ENCODE measurements around the gene CALD1.

Gene CALD1

GRCh38 chr7:134874407-134874806 lies 95.0 kb downstream of the CALD1 start:
- no peak overlapping the region for H3K4me3 ChIP-seq (ENCODE audit: low read length)
- no peaks in the 10 kb centered on the region for H3K36me3 ChIP-seq (ENCODE audit: control insufficient read depth, low read depth, low read length)
- H3K27me3 ChIP-seq (ENCODE audit: control insufficient read depth, insufficient read depth, low read length), result no peaks in the 10 kb centered on the region
- H3K27ac ChIP-seq (ENCODE audit: low read length), result no peak overlapping the region
- no peak overlapping the region for H3K9ac ChIP-seq (ENCODE audit: low read length)
- H3K9me3 ChIP-seq (ENCODE audit: control insufficient read depth, low read depth, low read length), result no peaks in the 10 kb centered on the region
- no peaks in the 10 kb centered on the region for H3K4me1 ChIP-seq (ENCODE audit: control insufficient read depth, low read depth, low read length)

DNA sequence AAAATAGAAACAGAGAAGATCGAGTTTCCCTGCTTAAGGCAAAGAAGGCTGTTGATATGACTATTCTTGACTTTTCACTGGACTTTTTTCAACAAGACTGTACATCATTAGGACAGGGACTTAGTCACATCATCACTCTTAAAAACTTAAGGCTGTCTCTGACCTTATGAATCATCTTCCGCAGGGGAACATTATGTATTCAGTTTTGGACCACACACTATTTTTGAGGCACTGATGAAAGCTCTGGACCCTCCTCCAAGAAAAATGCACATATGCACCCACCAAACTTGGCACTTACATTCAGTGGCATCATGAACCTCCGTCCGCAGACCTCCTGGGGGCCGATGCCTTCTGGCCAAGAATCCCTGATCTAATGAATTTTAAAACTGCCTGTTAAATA lies 96.4 kb downstream of the CALD1 start:
- H3K4me3 ChIP-seq (ENCODE audit: low read length), result no peak overlapping the region
- H3K4me1 ChIP-seq (ENCODE audit: control insufficient read depth, low read depth, low read length), result no peaks in the 10 kb centered on the region

GRCh38 chr7:134878746-134879357 lies 99.4 kb downstream of the CALD1 start:
- no peaks in the 10 kb centered on the region for H3K4me1 ChIP-seq (ENCODE audit: control insufficient read depth, low read depth, low read length)
- no peak overlapping the region for H3K27ac ChIP-seq (ENCODE audit: low read length)
- no peaks in the 10 kb centered on the region for H3K36me3 ChIP-seq (ENCODE audit: control insufficient read depth, low read depth, low read length)
- no peak overlapping the region for H3K4me3 ChIP-seq (ENCODE audit: low read length)
- H3K9me3 ChIP-seq (ENCODE audit: control insufficient read depth, low read depth, low read length), result no peaks in the 10 kb centered on the region
- H3K27me3 ChIP-seq (ENCODE audit: control insufficient read depth, insufficient read depth, low read length), result no peaks in the 10 kb centered on the region
- no peak overlapping the region for H3K9ac ChIP-seq (ENCODE audit: low read length)

More for the DNA sequence above, 96.4 kb downstream of the CALD1 start:
- no peaks in the 10 kb centered on the region for H3K36me3 ChIP-seq (ENCODE audit: control insufficient read depth, low read depth, low read length)
- H3K9me3 ChIP-seq (ENCODE audit: control insufficient read depth, low read depth, low read length), result no peaks in the 10 kb centered on the region
- no peak overlapping the region for H3K27ac ChIP-seq (ENCODE audit: low read length)
- H3K27me3 ChIP-seq (ENCODE audit: control insufficient read depth, insufficient read depth, low read length), result no peaks in the 10 kb centered on the region
- no peak overlapping the region for H3K9ac ChIP-seq (ENCODE audit: low read length)

- no peaks in the 10 kb centered on the region for H3K27me3 ChIP-seq (ENCODE audit: control insufficient read depth, insufficient read depth, low read length)
- no peaks in the 10 kb centered on the region for H3K4me1 ChIP-seq (ENCODE audit: control insufficient read depth, low read depth, low read length)
- H3K4me3 ChIP-seq (ENCODE audit: low read length), result no peak overlapping the region
- no peak overlapping the region for H3K27ac ChIP-seq (ENCODE audit: low read length)
- no peaks in the 10 kb centered on the region for H3K9me3 ChIP-seq (ENCODE audit: control insufficient read depth, low read depth, low read length)
- no peak overlapping the region for H3K9ac ChIP-seq (ENCODE audit: low read length)
- H3K36me3 ChIP-seq (ENCODE audit: control insufficient read depth, low read depth, low read length), result no peaks in the 10 kb centered on the region
Measured at GRCh38 chr7:134879815-134880475, 100.5 kb downstream of the CALD1 start.

DNA sequence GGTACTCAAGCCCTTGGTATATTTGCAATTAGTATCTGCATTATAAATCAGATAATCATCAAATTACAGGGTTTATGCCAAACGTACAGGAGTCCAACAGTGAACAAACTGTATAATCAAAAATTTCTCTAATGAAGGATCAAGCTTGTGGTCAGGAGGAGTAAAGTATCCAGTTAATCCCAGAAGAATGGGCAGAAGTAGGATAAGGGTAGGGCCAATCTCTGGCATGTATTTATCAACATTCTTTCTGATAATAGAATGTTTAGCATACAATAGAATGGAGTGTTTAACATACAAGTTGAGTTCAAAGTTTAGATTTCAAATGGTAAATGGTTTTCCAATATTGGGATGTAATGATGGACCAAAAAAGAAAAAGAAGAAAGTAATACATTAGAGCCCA lies 103.0 kb downstream of the CALD1 start:
- no peaks in the 10 kb centered on the region for H3K4me1 ChIP-seq (ENCODE audit: control insufficient read depth, low read depth, low read length)
- H3K27me3 ChIP-seq (ENCODE audit: control insufficient read depth, insufficient read depth, low read length), result no peaks in the 10 kb centered on the region
- no peak overlapping the region for H3K9ac ChIP-seq (ENCODE audit: low read length)
- no peak overlapping the region for H3K4me3 ChIP-seq (ENCODE audit: low read length)
- no peak overlapping the region for H3K27ac ChIP-seq (ENCODE audit: low read length)
- no peaks in the 10 kb centered on the region for H3K9me3 ChIP-seq (ENCODE audit: control insufficient read depth, low read depth, low read length)
- H3K36me3 ChIP-seq (ENCODE audit: control insufficient read depth, low read depth, low read length), result no peaks in the 10 kb centered on the region

DNA sequence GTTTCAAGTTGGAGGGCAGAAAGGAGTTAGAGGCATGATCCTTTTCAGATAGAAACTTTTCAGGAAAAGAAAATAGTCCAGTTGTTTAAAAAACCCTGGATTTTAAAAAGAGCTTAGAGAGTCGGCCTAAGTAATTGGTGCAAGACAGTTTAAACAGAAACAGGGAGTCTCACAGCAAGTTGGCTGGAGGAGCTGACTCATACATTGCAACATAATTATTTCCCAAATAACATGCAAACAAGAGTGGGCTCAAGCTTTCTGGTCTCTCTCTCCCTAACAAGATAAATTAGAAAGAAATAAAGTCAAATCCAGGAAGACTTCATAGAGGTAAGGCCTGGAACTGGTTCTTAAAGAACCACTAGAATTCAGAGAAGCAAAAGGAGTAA lies 106.5 kb downstream of the CALD1 start:
- H3K9me3 ChIP-seq (ENCODE audit: control insufficient read depth, low read depth, low read length), result no peaks in the 10 kb centered on the region
- H3K9ac ChIP-seq (ENCODE audit: low read length), result no peak overlapping the region
- no peaks in the 10 kb centered on the region for H3K36me3 ChIP-seq (ENCODE audit: control insufficient read depth, low read depth, low read length)
- H3K4me3 ChIP-seq (ENCODE audit: low read length), result no peak overlapping the region
- no peaks in the 10 kb centered on the region for H3K27me3 ChIP-seq (ENCODE audit: control insufficient read depth, insufficient read depth, low read length)
- H3K27ac ChIP-seq (ENCODE audit: low read length), result no peak overlapping the region
- H3K4me1 ChIP-seq (ENCODE audit: control insufficient read depth, low read depth, low read length), result peaks cover 6% of the 10 kb centered on the region

DNA sequence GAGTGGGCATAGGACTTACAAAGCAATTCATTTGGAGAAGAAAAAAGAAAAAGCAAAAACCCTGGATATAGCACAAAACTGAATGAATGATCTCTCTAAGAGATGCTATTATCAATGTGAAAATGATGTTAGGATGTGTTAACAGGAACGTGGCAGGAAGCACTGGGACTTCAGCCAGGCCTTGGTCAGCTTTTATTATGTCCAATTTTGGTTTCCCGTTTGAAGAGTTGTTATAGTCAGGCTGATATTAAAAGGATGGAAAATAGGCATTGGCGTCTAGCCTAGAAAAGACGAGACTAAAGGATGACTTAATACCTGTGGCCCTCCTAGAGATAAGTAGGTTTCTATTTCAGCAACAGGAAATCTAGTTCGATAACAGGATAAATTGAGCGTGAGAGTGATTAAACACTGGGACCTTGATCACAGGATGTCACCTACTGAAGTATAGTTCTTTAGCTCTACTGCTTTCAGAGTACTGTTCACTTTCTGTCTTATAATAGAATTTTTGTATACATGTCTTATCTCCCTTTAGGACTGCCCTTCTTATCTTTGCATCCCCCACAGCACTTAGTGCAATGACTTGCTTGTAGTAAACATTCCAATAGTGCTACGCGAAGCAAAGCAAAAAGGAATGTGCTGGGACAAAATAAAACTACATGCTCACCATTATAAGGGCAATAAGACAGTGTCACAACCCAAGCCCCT lies 107.1 kb downstream of the CALD1 start:
- H3K27ac ChIP-seq (ENCODE audit: low read length), result no peak overlapping the region
- peaks cover 7% of the 10 kb centered on the region for H3K4me1 ChIP-seq (ENCODE audit: control insufficient read depth, low read depth, low read length)
- no peak overlapping the region for H3K9ac ChIP-seq (ENCODE audit: low read length)
- no peaks in the 10 kb centered on the region for H3K27me3 ChIP-seq (ENCODE audit: control insufficient read depth, insufficient read depth, low read length)
- H3K9me3 ChIP-seq (ENCODE audit: control insufficient read depth, low read depth, low read length), result no peaks in the 10 kb centered on the region
- H3K4me3 ChIP-seq (ENCODE audit: low read length), result no peak overlapping the region
- no peaks in the 10 kb centered on the region for H3K36me3 ChIP-seq (ENCODE audit: control insufficient read depth, low read depth, low read length)

DNA sequence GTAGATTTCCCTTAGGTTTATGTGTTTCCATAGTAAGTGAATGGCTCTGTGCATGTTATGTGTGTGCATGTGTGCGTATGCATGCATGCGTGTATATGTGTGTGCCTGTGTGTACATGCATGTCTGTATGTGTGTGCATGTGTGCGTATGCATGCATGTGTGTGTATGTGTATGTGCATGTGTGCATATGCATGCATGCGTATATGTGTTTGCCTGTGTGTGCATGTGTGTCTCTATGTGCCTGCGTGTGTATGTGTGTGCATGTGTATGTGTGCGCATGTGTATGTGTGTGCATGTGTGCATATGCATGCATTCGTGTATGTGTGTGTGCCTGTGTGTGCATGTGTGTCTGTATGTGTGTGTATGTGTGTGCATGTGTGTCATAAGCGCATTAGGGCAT lies 108.1 kb downstream of the CALD1 start:
- H3K36me3 ChIP-seq (ENCODE audit: control insufficient read depth, low read depth, low read length), result no peaks in the 10 kb centered on the region
- H3K9ac ChIP-seq (ENCODE audit: low read length), result no peak overlapping the region
- H3K9me3 ChIP-seq (ENCODE audit: control insufficient read depth, low read depth, low read length), result no peaks in the 10 kb centered on the region
- no peak overlapping the region for H3K4me3 ChIP-seq (ENCODE audit: low read length)
- H3K27me3 ChIP-seq (ENCODE audit: control insufficient read depth, insufficient read depth, low read length), result no peaks in the 10 kb centered on the region
- no peak overlapping the region for H3K27ac ChIP-seq (ENCODE audit: low read length)
- peaks cover 13% of the 10 kb centered on the region for H3K4me1 ChIP-seq (ENCODE audit: control insufficient read depth, low read depth, low read length)

DNA sequence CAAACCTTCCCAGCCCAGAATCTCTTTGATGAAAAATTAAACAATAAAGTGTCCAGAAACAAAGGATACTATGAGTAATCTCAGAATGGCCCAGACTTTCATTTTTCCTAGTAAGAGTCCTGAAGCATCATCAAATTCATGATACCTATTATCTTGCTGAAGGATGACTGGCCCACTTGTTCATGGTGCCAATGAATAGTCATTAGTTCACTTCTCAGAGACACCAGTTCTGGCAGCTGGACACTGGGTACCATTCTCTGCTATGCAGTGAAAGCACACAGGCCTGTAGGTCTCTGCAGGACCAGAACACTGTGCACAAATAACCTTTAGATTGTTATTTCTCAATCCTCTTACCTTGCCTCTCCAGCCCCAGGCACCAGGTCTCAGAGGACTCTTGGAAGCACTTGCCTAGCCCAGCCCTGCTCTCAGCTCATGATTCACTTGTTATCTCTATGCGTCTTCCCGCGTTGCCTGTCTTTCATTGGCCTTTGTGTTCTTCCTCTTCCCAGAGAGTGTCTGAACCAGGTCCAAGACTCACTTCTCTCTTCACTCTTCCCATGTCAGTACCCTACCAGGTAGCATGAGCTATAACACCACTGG lies 108.8 kb downstream of the CALD1 start:
- Histone ChIP-seq H3K9ac (ENCODE audit: low read length) (no peak overlapping the region), H3K4me3 (ENCODE audit: low read length) (no peak overlapping the region), H3K4me1 (ENCODE audit: control insufficient read depth, low read depth, low read length) (peaks cover 21% of the 10 kb centered on the region), H3K36me3 (ENCODE audit: control insufficient read depth, low read depth, low read length) (no peaks in the 10 kb centered on the region), H3K27me3 (ENCODE audit: control insufficient read depth, insufficient read depth, low read length) (no peaks in the 10 kb centered on the region), H3K9me3 (ENCODE audit: control insufficient read depth, low read depth, low read length) (no peaks in the 10 kb centered on the region), H3K27ac (ENCODE audit: low read length) (no peak overlapping the region)

DNA sequence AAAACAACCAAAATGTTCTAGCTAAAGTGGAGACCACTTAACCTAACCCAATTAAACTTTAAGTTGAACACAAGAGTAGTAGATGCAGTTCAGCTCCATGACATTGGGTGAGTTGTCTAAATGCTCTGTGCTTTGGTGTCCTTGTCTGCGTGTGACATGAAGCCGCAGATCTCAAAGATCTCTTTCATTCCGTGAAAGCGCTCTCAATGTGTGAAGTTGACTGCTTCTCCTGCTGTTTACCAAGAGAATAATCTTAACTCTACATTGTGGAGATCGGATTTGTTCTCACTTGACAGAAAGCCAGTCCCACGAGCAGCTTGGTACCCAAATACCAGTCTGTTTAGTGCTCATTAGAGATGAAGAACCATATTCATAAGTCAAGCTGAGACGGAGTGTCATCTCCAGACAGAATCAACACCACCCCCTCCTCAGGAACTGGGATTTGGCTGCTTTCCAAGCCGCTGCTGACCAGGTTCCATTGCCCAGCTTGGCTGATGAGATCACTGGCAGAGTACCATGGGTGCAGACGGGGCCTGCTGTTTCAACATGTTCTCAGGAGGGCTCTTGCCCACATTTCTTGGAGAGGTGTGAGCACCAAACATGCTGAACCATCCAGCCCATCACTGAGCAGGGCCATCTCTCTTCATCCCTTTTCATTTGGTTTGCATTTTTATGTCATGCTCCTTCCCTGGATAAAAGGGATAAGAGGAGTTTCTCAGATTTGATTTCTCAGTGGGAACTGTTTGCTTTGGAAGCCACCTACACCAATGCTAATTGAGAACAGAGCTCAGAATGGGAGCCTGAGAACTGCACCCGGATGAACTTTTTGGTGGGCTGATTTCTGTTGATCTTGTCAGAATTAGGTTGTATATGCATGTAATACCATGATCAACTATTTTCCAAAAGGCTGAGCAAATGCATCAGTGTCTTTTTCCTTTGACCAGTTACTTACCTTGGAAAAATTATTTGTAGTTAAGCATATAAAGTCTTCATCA lies 111.1 kb downstream of the CALD1 start:
- Histone ChIP-seq H3K27me3 (ENCODE audit: control insufficient read depth, insufficient read depth, low read length) (no peaks in the 10 kb centered on the region), H3K9me3 (ENCODE audit: control insufficient read depth, low read depth, low read length) (peaks cover 4% of the 10 kb centered on the region), H3K4me3 (ENCODE audit: low read length) (peak overlapping the region; percentile 92), H3K27ac (ENCODE audit: low read length) (no peak overlapping the region), H3K4me1 (ENCODE audit: control insufficient read depth, low read depth, low read length) (peaks cover 22% of the 10 kb centered on the region), H3K9ac (ENCODE audit: low read length) (peak overlapping the region; percentile 76), H3K36me3 (ENCODE audit: control insufficient read depth, low read depth, low read length) (no peaks in the 10 kb centered on the region)

- no peaks in the 10 kb centered on the region for H3K36me3 ChIP-seq (ENCODE audit: control insufficient read depth, low read depth, low read length)
- peak overlapping the region; percentile 92 for H3K4me3 ChIP-seq (ENCODE audit: low read length)
- peak overlapping the region; percentile 76 for H3K9ac ChIP-seq (ENCODE audit: low read length)
- H3K27ac ChIP-seq (ENCODE audit: low read length), result no peak overlapping the region
- H3K27me3 ChIP-seq (ENCODE audit: control insufficient read depth, insufficient read depth, low read length), result no peaks in the 10 kb centered on the region
- peaks cover 5% of the 10 kb centered on the region for H3K9me3 ChIP-seq (ENCODE audit: control insufficient read depth, low read depth, low read length)
- peaks cover 22% of the 10 kb centered on the region for H3K4me1 ChIP-seq (ENCODE audit: control insufficient read depth, low read depth, low read length)
Measured at GRCh38 chr7:134891262-134891695, 111.8 kb downstream of the CALD1 start.

All from iPS-18a (cell line).